Stomach (tissue), 9 donors: ENCODE results near the gene CADM2. TPM values are rescaled to one million over a fixed set of nuclear protein-coding genes. Genes with fewer than 3 reads are reported as not detected.

Source experiments
- DNase-seq, 2 donors: peaks; one replicate each; pipeline versions ENCODE4 v3.0.0 to v3.0.0-alpha.2; 2013 to 2019
- H3K27ac ChIP-seq, 5 donors: fragments of 200-600 bp in 4 of 5; sonication (generic) in 4 of 5; one replicate each; pipeline ENCODE4 v1.5.1; 2013 to 2019; ENCODE audit warnings: mild to moderate bottlenecking in 1 of 5, moderate library complexity in 1 of 5
- H3K27me3 ChIP-seq, 3 donors: fragments of 200-600 bp; sonication (generic); one replicate each; pipeline ENCODE4 v1.5.1; 2017 to 2019; ENCODE audit warnings: mixed run types in 1 of 3
- H3K36me3 ChIP-seq, 4 donors: fragments of 200-600 bp; sonication (generic); 1 replicate in 3 of 4; 2 replicates in 1 of 4; pipeline ENCODE4 v1.5.1; 2016 to 2019
- H3K4me1 ChIP-seq, 4 donors: fragments of 200-600 bp; sonication (generic); one replicate each; pipeline ENCODE4 v1.5.1; 2016 to 2019
- H3K4me3 ChIP-seq, 4 donors: fragments of 200-600 bp; sonication (generic) in 3 of 4; one replicate each; pipeline ENCODE4 v1.5.1; 2016 to 2019; ENCODE audit warnings: mild to moderate bottlenecking in 1 of 4
- H3K9me3 ChIP-seq, 4 donors: fragments of 200-600 bp; sonication (generic); one replicate each; pipeline ENCODE4 v1.5.1; 2016 to 2019
- CTCF ChIP-seq, 7 experiments: fragments of 450-650 bp in 4 of 7; fragments of 200-600 bp in 3 of 7; sonication (generic) in 3 of 7; IDR thresholded peaks; one replicate each; pipeline ENCODE4 v1.5.1; 2016 to 2019; ENCODE audit warnings: antibody characterized with exemption in 7 of 7, control low read depth in 2 of 7, mild to moderate bottlenecking in 1 of 7
- EP300 ChIP-seq: sonication (generic); formaldehyde crosslinking; IDR thresholded peaks from one replicate; pipeline ENCODE4 v1.6.1; 2017; ENCODE audit warnings: antibody characterized with exemption
- POLR2A ChIP-seq, 4 donors: fragments of 450-650 bp; IDR thresholded peaks; one replicate each; pipeline ENCODE4 v1.6.1; 2016; ENCODE audit warnings: antibody characterized with exemption in 4 of 4, control low read depth in 2 of 4, mild to moderate bottlenecking in 1 of 4, moderate library complexity in 1 of 4
- POLR2AphosphoS5 ChIP-seq, 3 donors: sonication (generic); formaldehyde crosslinking; IDR thresholded peaks; one replicate each; pipeline ENCODE4 v1.6.1; 2016; ENCODE audit warnings: antibody characterized with exemption in 3 of 3
- WGBS, 5 donors: extraction: QIAGEN DNeasy Blood & Tissue Kit in 3 of 5; methylation state at CpG; one replicate each; pipeline versions ENCODE4 v1.1.5 to v1.1.7; 2013 to 2018; 5-methylcytosine and 5-hydroxymethylcytosine counted together
- intact Hi-C: fragments of 100-400 bp; cut with DNase I; formaldehyde crosslinking; loops from one replicate; pipeline ENCODE4 v1.15.1; 2023; ENCODE audit warnings: low total_unique reads
- polyA plus RNA-seq, 3 donors: library from polyadenylated mRNA; stranded (reverse); fragments of 200-250 nt; gene quantifications; one replicate each; pipeline ENCODE4 v1.2.3, GENCODE V29; 2013
- total RNA-seq, 5 donors: library from RNA; depleted of rRNA; stranded (reverse); fragments of >200 nt; gene quantifications; one replicate each; pipeline versions ENCODE4 v1.1.0 to v1.2.3, GENCODE V29; 2014 to 2016
- donor health status: healthy with polysubstance abuse.
- donor health status: Bipolar disorder and iron deficiency.
- donor health status: healthy.

CADM2 gene
- total and polyA plus RNA-seq, 8 donors = 0.29 to 8.1 (median 2.0) TPM; not detected in 1

DNA sequence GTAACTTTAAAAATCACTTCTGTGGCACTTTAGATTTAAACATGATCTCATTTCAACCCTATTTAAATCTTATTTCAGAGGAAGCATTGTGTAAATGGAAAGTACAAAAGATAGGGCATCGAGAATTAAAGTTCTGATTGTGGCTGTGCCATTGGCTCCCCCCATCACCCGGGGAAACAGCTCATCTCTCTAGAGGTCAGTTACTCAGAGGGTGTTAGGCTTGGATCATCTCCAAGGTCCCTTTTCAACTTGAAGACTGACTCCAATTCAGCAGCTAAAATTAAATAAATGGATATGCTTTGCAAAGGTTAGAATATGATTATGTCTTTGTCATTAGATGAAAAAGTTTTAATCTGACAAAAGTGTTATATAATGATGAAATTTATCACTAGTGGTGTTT is 20.1 kb downstream of the CADM2 start:
- DNase-seq = no peak
- Histone ChIP-seq H3K36me3 (no peaks in the 10 kb centered on the region), H3K4me1 (no peaks in the 10 kb centered on the region), H3K27me3 (no peaks in the 10 kb centered on the region), H3K9me3 (no peaks in the 10 kb centered on the region), H3K27ac (no peak overlapping the region), H3K4me3 (no peak overlapping the region)
- 31 to 50% (median 45%) methylated on average over 2 of the region's 2 CpGs for WGBS, 5 donors
- intact Hi-C loops = no loop called here
- no peak for TF ChIP-seq EP300
- no peak for TF ChIP-seq CTCF (IDR thresholded peaks at IDR 0.05)
- no peak for TF ChIP-seq POLR2A (IDR thresholded peaks at IDR 0.05)
- no peak for TF ChIP-seq POLR2AphosphoS5 (IDR thresholded peaks at IDR 0.05)

GRCh38 chr3:84980011-84980410 is 21.2 kb downstream of the CADM2 start:
- Histone ChIP-seq H3K4me1 (no peaks in the 10 kb centered on the region), H3K4me3 (no peak overlapping the region), H3K27ac (no peak overlapping the region), H3K27me3 (no peaks in the 10 kb centered on the region), H3K36me3 (no peaks in the 10 kb centered on the region), H3K9me3 (no peaks in the 10 kb centered on the region)
- no peak for TF ChIP-seq EP300
- TF ChIP-seq CTCF (IDR thresholded peaks at IDR 0.05) = no peak
- TF ChIP-seq POLR2AphosphoS5 (IDR thresholded peaks at IDR 0.05) = no peak
- TF ChIP-seq POLR2A (IDR thresholded peaks at IDR 0.05) = no peak
- peak in 1 of 2 donors; percentile 61 for DNase-seq
- intact Hi-C loops = no loop called here
- 22 to 38% (median 35%) methylated on average over 3 of the region's 3 CpGs for WGBS, 5 donors

DNA sequence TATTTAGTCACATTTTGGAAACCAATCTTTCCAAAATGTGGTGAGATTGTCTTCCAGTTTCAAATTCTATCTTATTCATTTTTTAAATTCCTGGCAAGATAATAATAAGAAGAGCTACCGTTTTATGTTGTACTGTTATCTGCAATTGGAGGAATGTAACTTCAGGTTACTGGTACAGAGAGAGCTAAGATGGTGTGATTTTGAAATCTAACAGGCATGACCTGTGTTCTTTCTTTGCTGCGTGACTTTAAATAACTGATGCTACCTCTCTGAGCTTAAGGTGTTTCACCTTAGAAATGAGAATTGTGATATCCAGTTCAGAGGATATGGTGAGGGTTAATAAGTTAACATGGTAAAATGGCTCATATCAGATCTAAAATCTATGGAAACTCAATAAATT is 21.7 kb downstream of the CADM2 start:
- no peak for TF ChIP-seq EP300
- no peak for TF ChIP-seq POLR2A (IDR thresholded peaks at IDR 0.05)
- no peak for TF ChIP-seq CTCF (IDR thresholded peaks at IDR 0.05)
- no peak for TF ChIP-seq POLR2AphosphoS5 (IDR thresholded peaks at IDR 0.05)
- H3K9me3 ChIP-seq = no peaks in the 10 kb centered on the region
- intact Hi-C loops = no loop called here
- DNase-seq = no peak
- H3K4me1 ChIP-seq = no peaks in the 10 kb centered on the region
- no peaks in the 10 kb centered on the region for H3K27me3 ChIP-seq
- H3K4me3 ChIP-seq = no peak overlapping the region
- no peak overlapping the region for H3K27ac ChIP-seq
- 46 to 65% (median 58%) methylated on average over 2 of the region's 2 CpGs for WGBS, 5 donors
- no peaks in the 10 kb centered on the region for H3K36me3 ChIP-seq

DNA sequence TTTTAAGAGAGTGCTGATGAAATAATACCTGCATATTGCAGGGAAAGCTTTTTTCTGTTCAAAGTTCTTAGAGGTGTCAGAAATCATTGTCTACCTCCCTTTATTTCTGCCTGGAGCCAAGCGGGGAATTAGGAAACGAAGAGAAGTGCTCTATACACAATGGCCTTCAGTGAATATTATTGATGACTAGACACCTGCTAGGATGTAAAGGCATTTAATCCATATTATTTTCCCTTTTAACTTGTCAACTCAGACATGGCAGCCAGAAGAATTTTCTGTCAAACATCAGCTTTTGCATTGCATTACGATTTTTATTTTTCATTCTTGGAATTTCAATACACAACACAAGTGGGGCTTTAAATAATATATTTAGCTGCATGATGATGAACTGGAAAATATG is 24.7 kb downstream of the CADM2 start:
- no peak for DNase-seq
- intact Hi-C loops = no loop called here
- no peaks in the 10 kb centered on the region for H3K36me3 ChIP-seq
- H3K4me3 ChIP-seq = no peak overlapping the region
- H3K27me3 ChIP-seq = no peaks in the 10 kb centered on the region
- TF ChIP-seq POLR2A (IDR thresholded peaks at IDR 0.05) (no peak), CTCF (IDR thresholded peaks at IDR 0.05) (no peak), EP300 (no peak), POLR2AphosphoS5 (IDR thresholded peaks at IDR 0.05) (no peak)
- H3K9me3 ChIP-seq = no peaks in the 10 kb centered on the region
- H3K4me1 ChIP-seq = no peaks in the 10 kb centered on the region
- 93 to 95% (median 93%) methylated on average over 3 of the region's 3 CpGs for WGBS, 5 donors
- no peak overlapping the region for H3K27ac ChIP-seq

DNA sequence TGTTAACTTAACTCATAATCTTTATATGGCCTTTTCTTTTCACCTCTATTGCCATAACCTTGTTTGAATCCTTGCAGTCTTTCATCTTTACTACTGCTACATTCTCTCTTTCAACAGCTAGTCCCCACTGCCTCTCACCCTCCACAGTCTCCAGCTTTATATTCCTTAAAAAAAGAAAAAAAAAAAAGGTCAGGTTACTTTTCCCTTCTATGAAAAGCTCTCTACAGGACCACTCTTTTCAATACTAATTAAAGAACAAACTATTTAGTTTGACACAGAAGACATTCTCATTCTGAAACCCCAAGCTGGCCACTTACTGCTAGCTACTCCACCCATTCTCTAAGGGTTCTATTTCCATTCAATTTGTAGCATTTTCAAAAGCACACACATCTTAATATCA is 25.6 kb downstream of the CADM2 start:
- H3K36me3 ChIP-seq = no peaks in the 10 kb centered on the region
- no peak overlapping the region for H3K4me3 ChIP-seq

More for the DNA sequence above, 25.6 kb downstream of the CADM2 start:
- no peaks in the 10 kb centered on the region for H3K27me3 ChIP-seq
- DNase-seq = no peak
- no peak overlapping the region for H3K27ac ChIP-seq
- intact Hi-C loops = no loop called here
- H3K9me3 ChIP-seq = no peaks in the 10 kb centered on the region
- no peak for TF ChIP-seq EP300
- TF ChIP-seq POLR2AphosphoS5 (IDR thresholded peaks at IDR 0.05) = no peak
- no peak for TF ChIP-seq CTCF (IDR thresholded peaks at IDR 0.05)
- no peak for TF ChIP-seq POLR2A (IDR thresholded peaks at IDR 0.05)
- H3K4me1 ChIP-seq = no peaks in the 10 kb centered on the region
